H9 (cell line): ENCODE measurements around the gene GBP3. TPM values are rescaled to one million over a fixed set of nuclear protein-coding genes. Genes with fewer than 3 reads are reported as not detected.
"Not testable (repeated sequence)": the region's sequence is repeated elsewhere in the genome, so short reads cannot be mapped to it uniquely, and the experiment has no call there.

Experiments used
- DNase-seq: peaks from one replicate; pipeline ENCODE4 v3.0.0-alpha.2; 2017
- H2AFZ ChIP-seq: one replicate; pipeline ENCODE4 v1.6.1; 2013; ENCODE audit warnings: mild to moderate bottlenecking, low read length, control low read depth, moderate library complexity
- H2AK5ac ChIP-seq: 2 replicates; pipeline ENCODE4 v1.6.1; 2013; ENCODE audit warnings: low read length, control low read depth, mixed read lengths; ENCODE audit not compliant: insufficient read length
- H2BK120ac ChIP-seq: one replicate; pipeline ENCODE4 v1.6.1; 2013; ENCODE audit warnings: low read depth, mild to moderate bottlenecking, low read length, control low read depth, inconsistent platforms; ENCODE audit not compliant: poor library complexity, severe bottlenecking
- H2BK12ac ChIP-seq: 2 replicates; pipeline ENCODE4 v1.6.1; 2013; ENCODE audit warnings: low read length, control low read depth, mixed read lengths, low read depth; ENCODE audit not compliant: insufficient read length
- H2BK15ac ChIP-seq: 2 replicates; pipeline ENCODE4 v1.6.1; 2013; ENCODE audit warnings: low read depth, low read length, control low read depth
- H2BK20ac ChIP-seq: one replicate; pipeline ENCODE4 v1.6.1; 2013; ENCODE audit warnings: low read depth, mild to moderate bottlenecking, low read length, control low read depth, inconsistent platforms; ENCODE audit not compliant: poor library complexity, severe bottlenecking
- H2BK5ac ChIP-seq: 2 replicates; pipeline ENCODE4 v1.6.1; 2013; ENCODE audit warnings: low read length, control low read depth, mixed read lengths; ENCODE audit not compliant: insufficient read length
- H3K14ac ChIP-seq: 2 replicates; pipeline ENCODE4 v1.6.1; 2013; ENCODE audit warnings: low read length, control low read depth; ENCODE audit not compliant: insufficient read depth
- H3K18ac ChIP-seq: 2 replicates; pipeline ENCODE4 v1.6.1; 2013; ENCODE audit warnings: low read depth, mild to moderate bottlenecking, mixed read lengths, low read length, control low read depth; ENCODE audit not compliant: insufficient read length
- H3K23ac ChIP-seq: 2 replicates; pipeline ENCODE4 v1.6.1; 2013; ENCODE audit warnings: low read length, control low read depth, mixed read lengths, low read depth; ENCODE audit not compliant: insufficient read length
- H3K23me2 ChIP-seq: 2 replicates; pipeline ENCODE4 v1.6.1; 2013; ENCODE audit warnings: low read depth, mild to moderate bottlenecking, mixed read lengths, low read length, control low read depth; ENCODE audit not compliant: insufficient read length, poor library complexity, severe bottlenecking
- H3K27ac ChIP-seq: 2 replicates; pipeline ENCODE4 v1.5.1; 2013; ENCODE audit warnings: low read length, control low read depth, mixed read lengths, low read depth; ENCODE audit not compliant: insufficient read length
- H3K27me3 ChIP-seq: 2 replicates; pipeline ENCODE4 v1.6.1; 2013; ENCODE audit warnings: low read length, control low read depth, inconsistent platforms; ENCODE audit not compliant: insufficient read depth
- H3K4ac ChIP-seq: 2 replicates; pipeline ENCODE4 v1.6.1; 2013; ENCODE audit warnings: low read depth, mild to moderate bottlenecking, control low read depth, inconsistent platforms, low read length, moderate library complexity
- H3K4me1 ChIP-seq: 2 replicates; pipeline ENCODE4 v1.6.1; 2013; ENCODE audit warnings: low read length, control low read depth, inconsistent platforms; ENCODE audit not compliant: insufficient read depth
- H3K4me2 ChIP-seq: 2 replicates; pipeline ENCODE4 v1.6.1; 2013; ENCODE audit warnings: low read length, control low read depth, mixed read lengths; ENCODE audit not compliant: insufficient read length, insufficient read depth
- H3K56ac ChIP-seq: 2 replicates; pipeline ENCODE4 v1.6.1; 2013; ENCODE audit warnings: low read depth, mild to moderate bottlenecking, mixed read lengths, low read length, control low read depth; ENCODE audit not compliant: insufficient read length
- H3K79me1 ChIP-seq: 2 replicates; pipeline ENCODE4 v1.6.1; 2013; ENCODE audit warnings: low read depth, mild to moderate bottlenecking, moderate library complexity, low read length, control low read depth, inconsistent platforms; ENCODE audit not compliant: insufficient read depth, poor library complexity, severe bottlenecking
- H3K79me2 ChIP-seq: 2 replicates; pipeline ENCODE4 v1.6.1; 2013; ENCODE audit warnings: low read length, control low read depth, inconsistent platforms; ENCODE audit not compliant: insufficient read depth
- H3K9ac ChIP-seq: 2 replicates; pipeline ENCODE4 v1.6.1; 2013; ENCODE audit warnings: low read length, control low read depth, mixed read lengths; ENCODE audit not compliant: insufficient read length; ENCODE audit errors: extremely low read depth
- H3K9me3 ChIP-seq: one replicate; pipeline ENCODE4 v1.6.1; 2013; ENCODE audit warnings: low read depth, low read length, inconsistent platforms; ENCODE audit not compliant: control insufficient read depth
- H3T11ph ChIP-seq: one replicate; pipeline ENCODE4 v1.6.1; 2013; ENCODE audit warnings: mild to moderate bottlenecking, low read length, control low read depth, inconsistent platforms
- H4K20me1 ChIP-seq: one replicate; pipeline ENCODE4 v1.6.1; 2013; ENCODE audit not compliant: control insufficient read depth, insufficient read length, insufficient read depth
- H4K5ac ChIP-seq: 2 replicates; pipeline ENCODE4 v1.6.1; 2013; ENCODE audit warnings: low read depth, mild to moderate bottlenecking, mixed read lengths, low read length, control low read depth; ENCODE audit not compliant: insufficient read length
- H4K8ac ChIP-seq: replicated peaks from 2 replicates; pipeline ENCODE4 v1.6.1; 2013; ENCODE audit warnings: low read length, control low read depth, mixed read lengths, low read depth; ENCODE audit not compliant: insufficient read length
- H4K91ac ChIP-seq: 2 replicates; pipeline ENCODE4 v1.6.1; 2013; ENCODE audit warnings: low read depth, mild to moderate bottlenecking, moderate library complexity, mixed read lengths, low read length, control low read depth; ENCODE audit not compliant: insufficient read length
- H3K27ac Mint-ChIP-seq, 3 experiments: 2 replicates in 2 of 3; 3 replicates in 1 of 3; pipeline ENCODE4 v1.8.0; 2020 to 2021; ENCODE audit warnings: mixed read lengths in 3 of 3, mild to moderate bottlenecking in 1 of 3, moderate library complexity in 1 of 3
- H3K27me3 Mint-ChIP-seq: 2 replicates; pipeline ENCODE4 v1.8.0; 2021; ENCODE audit warnings: low read depth, mild to moderate bottlenecking, moderate library complexity, mixed read lengths
- H3K36me3 Mint-ChIP-seq, 3 experiments: 2 replicates in 2 of 3; 3 replicates in 1 of 3; pipeline ENCODE4 v1.8.0; 2020 to 2021; ENCODE audit warnings: low read depth in 3 of 3, mixed read lengths in 3 of 3; ENCODE audit not compliant: insufficient read depth in 1 of 3
- H3K4me1 Mint-ChIP-seq, 2 experiments: 2 replicates each; pipeline ENCODE4 v1.8.0; 2020; ENCODE audit warnings: mixed read lengths in 2 of 2
- H3K4me3 Mint-ChIP-seq, 2 experiments: 2 replicates in 1 of 2; 3 replicates in 1 of 2; pipeline ENCODE4 v1.8.0; 2020 to 2021; ENCODE audit warnings: mild to moderate bottlenecking in 2 of 2, mixed read lengths in 2 of 2, moderate library complexity in 1 of 2
- H3K9me3 Mint-ChIP-seq, 2 experiments: 2 replicates in 1 of 2; 3 replicates in 1 of 2; pipeline ENCODE4 v1.8.0; 2020; ENCODE audit warnings: mild to moderate bottlenecking in 2 of 2, mixed read lengths in 2 of 2, moderate library complexity in 1 of 2
- WGBS: extraction: QIAGEN DNeasy Blood & Tissue Kit; methylation state at CpG from one replicate; pipeline ENCODE4 v1.1.7; 2013; ENCODE audit warnings: missing lambda C conversion rate, low lambda C conversion rate, mixed read lengths; ENCODE audit not compliant: insufficient read length; ENCODE audit errors: extremely low coverage; 5-methylcytosine and 5-hydroxymethylcytosine counted together
- total RNA-seq: library from RNA; stranded (reverse); gene quantifications from 2 replicates; pipeline ENCODE4 v1.2.1, GENCODE V29; 2021
- TF ChIP-seq, protein P1 (sequence below): fragments of 200-600 bp; sonication (generic); conservative IDR thresholded peaks from 3 replicates; pipeline ENCODE4 v1.8.0; 2021; ENCODE audit warnings: antibody characterized with exemption, mild to moderate bottlenecking

GBP3 gene
- total RNA-seq, 1 experiment from 2014 or later, result not detected

DNA sequence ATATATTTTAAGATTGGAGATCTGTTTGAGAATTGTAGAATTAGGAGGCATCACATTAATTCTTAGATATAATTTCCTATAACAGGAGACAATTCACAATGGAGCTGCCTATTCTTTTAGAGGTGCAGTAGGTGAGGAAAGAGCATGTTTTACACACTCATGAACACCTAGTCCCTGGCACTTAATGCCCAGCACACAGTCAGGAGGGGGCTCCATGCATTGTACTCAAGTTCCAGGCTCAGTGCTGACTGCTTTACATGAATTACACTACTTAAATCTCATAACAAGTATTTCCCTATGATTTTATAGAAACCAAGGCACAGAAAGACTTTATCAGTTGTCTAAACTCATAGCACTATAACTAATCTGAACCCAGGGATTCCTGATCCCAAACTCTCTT is 360 bp upstream of the GBP3 start:
- Histone ChIP-seq H3K27ac (no peak overlapping the region), H3K4me2 (no peak overlapping the region), H3T11ph (no peak overlapping the region), H4K20me1 (no peaks in the 10 kb centered on the region), H3K4ac (no peak overlapping the region), H3K14ac (no peak overlapping the region), H2BK120ac (no peak overlapping the region), H3K23ac (no peak overlapping the region), H4K5ac (no peak overlapping the region), H3K56ac (no peak overlapping the region), H2BK12ac (no peak overlapping the region), H3K27me3 (no peaks in the 10 kb centered on the region), H3K4me1 (peaks cover 5% of the 10 kb centered on the region; the same call in 1 of the 2 replicates), H3K79me1 (no peaks in the 10 kb centered on the region), H2BK20ac (no peak overlapping the region), H2BK15ac (no peak overlapping the region), H4K8ac (no peak overlapping the region), H3K9me3 (no peaks in the 10 kb centered on the region), H2AK5ac (no peak overlapping the region), H3K23me2 (no peaks in the 10 kb centered on the region), H3K18ac (no peak overlapping the region), H2AFZ (no peak overlapping the region), H2BK5ac (no peak overlapping the region), H3K79me2 (no peaks in the 10 kb centered on the region), H4K91ac (no peak overlapping the region), H3K9ac (no peak overlapping the region)
- no peak for DNase-seq
- TF ChIP-seq, protein P1, sequence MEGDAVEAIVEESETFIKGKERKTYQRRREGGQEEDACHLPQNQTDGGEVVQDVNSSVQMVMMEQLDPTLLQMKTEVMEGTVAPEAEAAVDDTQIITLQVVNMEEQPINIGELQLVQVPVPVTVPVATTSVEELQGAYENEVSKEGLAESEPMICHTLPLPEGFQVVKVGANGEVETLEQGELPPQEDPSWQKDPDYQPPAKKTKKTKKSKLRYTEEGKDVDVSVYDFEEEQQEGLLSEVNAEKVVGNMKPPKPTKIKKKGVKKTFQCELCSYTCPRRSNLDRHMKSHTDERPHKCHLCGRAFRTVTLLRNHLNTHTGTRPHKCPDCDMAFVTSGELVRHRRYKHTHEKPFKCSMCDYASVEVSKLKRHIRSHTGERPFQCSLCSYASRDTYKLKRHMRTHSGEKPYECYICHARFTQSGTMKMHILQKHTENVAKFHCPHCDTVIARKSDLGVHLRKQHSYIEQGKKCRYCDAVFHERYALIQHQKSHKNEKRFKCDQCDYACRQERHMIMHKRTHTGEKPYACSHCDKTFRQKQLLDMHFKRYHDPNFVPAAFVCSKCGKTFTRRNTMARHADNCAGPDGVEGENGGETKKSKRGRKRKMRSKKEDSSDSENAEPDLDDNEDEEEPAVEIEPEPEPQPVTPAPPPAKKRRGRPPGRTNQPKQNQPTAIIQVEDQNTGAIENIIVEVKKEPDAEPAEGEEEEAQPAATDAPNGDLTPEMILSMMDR, result no peak
- H3K36me3 Mint-ChIP-seq, result no peaks in the 10 kb centered on the region
- H3K9me3 Mint-ChIP-seq, result no peaks in the 10 kb centered on the region; a peak in 1 of 5 replicates
- no peaks in the 10 kb centered on the region for H3K27me3 Mint-ChIP-seq
- H3K27ac Mint-ChIP-seq, result no peak overlapping the region
- H3K4me1 Mint-ChIP-seq, result peaks cover 13 to 14% of the 10 kb centered on the region in 2 experiments
- no peak overlapping the region for H3K4me3 Mint-ChIP-seq

DNA sequence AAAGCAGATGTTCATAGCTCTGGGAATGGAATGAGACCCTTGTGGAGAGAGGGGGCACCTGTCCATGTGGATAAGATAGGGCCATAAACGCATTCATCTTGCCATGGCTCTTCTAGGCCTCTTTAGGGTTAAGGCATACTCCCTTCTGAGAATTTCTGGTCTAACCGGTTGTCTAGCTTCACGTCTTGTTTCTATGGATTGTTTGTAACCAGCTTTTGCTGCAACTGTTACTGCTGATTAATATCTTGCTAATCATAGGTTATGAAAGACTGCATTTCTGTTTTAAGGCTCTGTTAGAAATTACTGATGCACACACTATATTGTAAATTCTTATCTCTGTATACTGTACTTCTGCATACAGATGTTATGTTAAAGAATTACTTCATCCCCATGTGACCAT is 4.3 kb downstream of the GBP3 start:
- H3K18ac ChIP-seq, H3K79me1 ChIP-seq, H3K14ac ChIP-seq, H3K9ac ChIP-seq, H2BK120ac ChIP-seq, H3K4me3 Mint-ChIP-seq, H4K8ac ChIP-seq, H2BK15ac ChIP-seq, H3K4ac ChIP-seq, H3K36me3 Mint-ChIP-seq, H3K27ac ChIP-seq, H3K9me3 ChIP-seq, H3K27me3 Mint-ChIP-seq, H3K23ac ChIP-seq, H3K9me3 Mint-ChIP-seq, H3K4me2 ChIP-seq, H2AFZ ChIP-seq, H4K5ac ChIP-seq, H4K91ac ChIP-seq, H2BK20ac ChIP-seq, H2BK12ac ChIP-seq, H3K79me2 ChIP-seq, H2AK5ac ChIP-seq, H3T11ph ChIP-seq, H3K27ac Mint-ChIP-seq, DNase-seq, H4K20me1 ChIP-seq, H3K27me3 ChIP-seq, H2BK5ac ChIP-seq, H3K56ac ChIP-seq, H3K23me2 ChIP-seq, H3K4me1 ChIP-seq: not testable (repeated sequence)
- peaks cover 14% of the 10 kb centered on the region in 2 experiments for H3K4me1 Mint-ChIP-seq
- no CpG with 5 or more reads among the region's 3 CpGs for WGBS
